DND-41 (cell line): ENCODE results near the gene RNF34.

Source experiments
- EZH2 ChIP-seq: IDR thresholded peaks from 3 replicates; pipeline ENCODE4 v1.6.1; 2012; ENCODE audit warnings: borderline replicate concordance, low read depth, mild to moderate bottlenecking, moderate library complexity, low read length, inconsistent platforms; ENCODE audit not compliant: severe bottlenecking
- TF ChIP-seq, protein P1 (sequence below): IDR thresholded peaks from 2 replicates; pipeline ENCODE4 v1.5.1; 2012; ENCODE audit warnings: borderline replicate concordance, low read length, moderate library complexity, mild to moderate bottlenecking; ENCODE audit not compliant: poor library complexity, severe bottlenecking; ENCODE audit errors: extremely low read depth

DNA sequence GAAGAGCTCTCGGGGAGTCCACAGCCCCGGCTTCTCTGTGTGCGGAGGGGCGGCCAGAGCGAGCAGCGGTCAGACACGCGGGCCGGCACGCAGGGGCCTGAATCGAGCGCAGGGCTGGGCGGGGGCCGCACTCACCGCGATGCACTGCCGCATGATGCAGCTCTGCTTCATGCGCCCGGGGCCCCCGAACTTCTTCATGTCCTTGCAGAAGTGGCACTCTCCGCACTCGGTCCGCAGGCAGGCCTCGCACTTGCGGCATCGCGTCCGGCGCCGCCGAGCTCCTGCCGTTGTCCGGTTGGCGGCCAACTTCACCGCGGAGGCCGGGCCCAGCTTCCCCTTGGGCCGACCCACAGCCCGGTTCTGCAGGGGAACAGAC is 53.1 kb downstream of the RNF34 start:
- TF ChIP-seq, protein P1, sequence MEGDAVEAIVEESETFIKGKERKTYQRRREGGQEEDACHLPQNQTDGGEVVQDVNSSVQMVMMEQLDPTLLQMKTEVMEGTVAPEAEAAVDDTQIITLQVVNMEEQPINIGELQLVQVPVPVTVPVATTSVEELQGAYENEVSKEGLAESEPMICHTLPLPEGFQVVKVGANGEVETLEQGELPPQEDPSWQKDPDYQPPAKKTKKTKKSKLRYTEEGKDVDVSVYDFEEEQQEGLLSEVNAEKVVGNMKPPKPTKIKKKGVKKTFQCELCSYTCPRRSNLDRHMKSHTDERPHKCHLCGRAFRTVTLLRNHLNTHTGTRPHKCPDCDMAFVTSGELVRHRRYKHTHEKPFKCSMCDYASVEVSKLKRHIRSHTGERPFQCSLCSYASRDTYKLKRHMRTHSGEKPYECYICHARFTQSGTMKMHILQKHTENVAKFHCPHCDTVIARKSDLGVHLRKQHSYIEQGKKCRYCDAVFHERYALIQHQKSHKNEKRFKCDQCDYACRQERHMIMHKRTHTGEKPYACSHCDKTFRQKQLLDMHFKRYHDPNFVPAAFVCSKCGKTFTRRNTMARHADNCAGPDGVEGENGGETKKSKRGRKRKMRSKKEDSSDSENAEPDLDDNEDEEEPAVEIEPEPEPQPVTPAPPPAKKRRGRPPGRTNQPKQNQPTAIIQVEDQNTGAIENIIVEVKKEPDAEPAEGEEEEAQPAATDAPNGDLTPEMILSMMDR = no peak
- no peak for TF ChIP-seq EZH2
